Adrenal gland (tissue), 12 donors: ENCODE data around the gene SNAI3. TPM values are rescaled to one million over a fixed set of nuclear protein-coding genes. Genes with fewer than 3 reads are reported as not detected.

ENCODE experiments used
- DNase-seq, 7 donors: peaks; one replicate each; pipeline ENCODE4 v3.0.0-alpha.2; 2019 to 2020
- H3K27ac ChIP-seq, 5 donors: fragments of 200-600 bp; sonication (generic) in 4 of 5; 1 replicate in 3 of 5; 2 replicates in 2 of 5; pipeline versions ENCODE4 v1.5.1 to v1.8.0; 2016 to 2020; ENCODE audit warnings: mild to moderate bottlenecking in 1 of 5
- H3K27me3 ChIP-seq: fragments of 200-600 bp; 2 replicates; pipeline ENCODE4 v1.8.0; 2021
- H3K36me3 ChIP-seq, 2 donors: fragments of 200-600 bp; replicated peaks in 1 of 2; 1 replicate in 1 of 2; 2 replicates in 1 of 2; pipeline versions ENCODE4 v1.5.1 to v1.8.0; 2018 to 2022
- H3K4me1 ChIP-seq, 2 donors: fragments of 200-600 bp; replicated peaks in 1 of 2; 1 replicate in 1 of 2; 2 replicates in 1 of 2; pipeline versions ENCODE4 v1.5.1 to v1.8.0; 2018 to 2021
- H3K4me3 ChIP-seq, 4 donors: fragments of 200-600 bp; sonication (generic) in 3 of 4; one replicate each; pipeline ENCODE4 v1.5.1; 2016 to 2018
- H3K9me3 ChIP-seq, 3 donors: fragments of 200-600 bp; sonication (generic) in 1 of 3; replicated peaks in 1 of 3; 1 replicate in 2 of 3; 2 replicates in 1 of 3; pipeline versions ENCODE4 v1.5.1 to v1.8.0; 2016 to 2021
- POLR2A ChIP-seq, 2 donors: fragments of 450-650 bp; IDR thresholded peaks; one replicate each; pipeline ENCODE4 v1.6.1; 2017; ENCODE audit warnings: antibody characterized with exemption in 2 of 2, mild to moderate bottlenecking in 2 of 2, moderate library complexity in 1 of 2
- WGBS, 4 donors: extraction: QIAGEN DNeasy Blood & Tissue Kit in 2 of 4; methylation state at CpG; one replicate each; pipeline versions ENCODE4 v1.1.5 to v1.1.7; 2013 to 2017; 5-methylcytosine and 5-hydroxymethylcytosine counted together
- intact Hi-C, 2 donors: fragments of 100-400 bp; cut with DNase I; formaldehyde crosslinking; loops; one replicate each; pipeline versions ENCODE4 v1.14.1 to v1.15.0; 2022 to 2023
- microRNA-seq, 3 donors: library from miRNA; unstranded; fragments of <30 nt; microRNA quantifications; one replicate each; pipeline ENCODE4, GENCODE V29; 2017 to 2020
- polyA plus RNA-seq, 3 donors: library from polyadenylated mRNA; stranded (reverse); fragments of 200-250 nt in 2 of 3; fragments of 350-450 nt in 1 of 3; fragmentation: Illumina TruSeq in 1 of 3; extraction: RNeasy Lipid Tissue Mini Kit (QIAGEN cat#74804) in 1 of 3; gene quantifications; one replicate each; pipeline ENCODE4 v1.2.3, GENCODE V29; 2013 to 2014
- total RNA-seq, 9 donors: library from RNA; depleted of rRNA in 4 of 9; stranded (reverse); fragments of >200 nt in 4 of 9; fragments of 120-200 nt in 1 of 9; fragmentation: NEBNext Ultra II Directional in 1 of 9; extraction: Animal tissue kit (Norgen Biotek cat#: 25700) in 1 of 9; gene quantifications; one replicate each; pipeline versions ENCODE4 v1.1.0 to v1.2.4, GENCODE V29; 2013 to 2023
- TF ChIP-seq, protein P1 (sequence below), 6 experiments: fragments of 450-650 bp in 4 of 6; fragments of 200-600 bp in 2 of 6; sonication (generic) in 1 of 6; IDR thresholded peaks; 1 replicate in 5 of 6; 2 replicates in 1 of 6; pipeline versions ENCODE4 v1.5.1 to v1.8.0; 2016 to 2021; ENCODE audit warnings: antibody characterized with exemption in 6 of 6, mild to moderate bottlenecking in 2 of 6, moderate library complexity in 1 of 6
- donor health status: healthy with polysubstance abuse.
- donor health status: Bipolar disorder and iron deficiency.
- donor health status: DM: yes; HTN: yes; CAD: no.
- donor health status: DM: no; HTN: no; CAD: no.
- donor health status: DM: no; HTN: no; CAD: no.
- donor health status: DM: yes; HTN: yes; CAD: no.

The SNAI3 gene
- total and polyA plus RNA-seq, 12 donors, result 0.06 to 2.1 (median 0.51) TPM; not detected in 2

DNA sequence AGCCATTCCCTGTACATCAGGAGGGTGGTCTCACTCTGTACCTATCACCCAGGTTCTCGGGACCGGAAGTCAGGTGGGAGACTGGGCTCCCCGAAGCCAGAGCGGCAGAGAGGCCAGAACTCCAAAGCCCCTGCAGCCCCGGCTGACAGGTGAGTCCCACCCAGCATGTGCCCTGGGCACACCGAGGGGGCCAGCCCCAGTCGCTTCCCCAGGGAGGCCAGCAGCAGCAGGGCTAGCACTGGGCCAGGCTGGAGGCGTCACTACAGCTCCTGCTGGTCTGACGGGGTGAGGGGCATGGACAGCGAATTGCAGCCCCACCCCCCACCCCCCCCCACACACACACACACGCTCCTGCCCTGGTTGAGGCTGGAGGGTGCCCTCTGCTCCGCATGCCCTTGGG is 55.9 kb downstream of the SNAI3 start:
- Histone ChIP-seq H3K9me3 (no peaks in the 10 kb centered on the region), H3K27ac (no peak overlapping the region), H3K27me3 (no peaks in the 10 kb centered on the region), H3K36me3 (peaks cover 0 to 58% of the 10 kb centered on the region in 2 donors), H3K4me1 (peaks cover 0 to 6% of the 10 kb centered on the region in 2 donors), H3K4me3 (no peak overlapping the region)
- intact Hi-C loops, result no loop called here
- TF ChIP-seq, protein P1, sequence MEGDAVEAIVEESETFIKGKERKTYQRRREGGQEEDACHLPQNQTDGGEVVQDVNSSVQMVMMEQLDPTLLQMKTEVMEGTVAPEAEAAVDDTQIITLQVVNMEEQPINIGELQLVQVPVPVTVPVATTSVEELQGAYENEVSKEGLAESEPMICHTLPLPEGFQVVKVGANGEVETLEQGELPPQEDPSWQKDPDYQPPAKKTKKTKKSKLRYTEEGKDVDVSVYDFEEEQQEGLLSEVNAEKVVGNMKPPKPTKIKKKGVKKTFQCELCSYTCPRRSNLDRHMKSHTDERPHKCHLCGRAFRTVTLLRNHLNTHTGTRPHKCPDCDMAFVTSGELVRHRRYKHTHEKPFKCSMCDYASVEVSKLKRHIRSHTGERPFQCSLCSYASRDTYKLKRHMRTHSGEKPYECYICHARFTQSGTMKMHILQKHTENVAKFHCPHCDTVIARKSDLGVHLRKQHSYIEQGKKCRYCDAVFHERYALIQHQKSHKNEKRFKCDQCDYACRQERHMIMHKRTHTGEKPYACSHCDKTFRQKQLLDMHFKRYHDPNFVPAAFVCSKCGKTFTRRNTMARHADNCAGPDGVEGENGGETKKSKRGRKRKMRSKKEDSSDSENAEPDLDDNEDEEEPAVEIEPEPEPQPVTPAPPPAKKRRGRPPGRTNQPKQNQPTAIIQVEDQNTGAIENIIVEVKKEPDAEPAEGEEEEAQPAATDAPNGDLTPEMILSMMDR (IDR thresholded peaks at IDR 0.05), result no peak
- no peak for DNase-seq
- 85 to 100% (median 87%) methylated on average over 2 to 12 of the region's 12 CpGs for WGBS, 4 donors

DNA sequence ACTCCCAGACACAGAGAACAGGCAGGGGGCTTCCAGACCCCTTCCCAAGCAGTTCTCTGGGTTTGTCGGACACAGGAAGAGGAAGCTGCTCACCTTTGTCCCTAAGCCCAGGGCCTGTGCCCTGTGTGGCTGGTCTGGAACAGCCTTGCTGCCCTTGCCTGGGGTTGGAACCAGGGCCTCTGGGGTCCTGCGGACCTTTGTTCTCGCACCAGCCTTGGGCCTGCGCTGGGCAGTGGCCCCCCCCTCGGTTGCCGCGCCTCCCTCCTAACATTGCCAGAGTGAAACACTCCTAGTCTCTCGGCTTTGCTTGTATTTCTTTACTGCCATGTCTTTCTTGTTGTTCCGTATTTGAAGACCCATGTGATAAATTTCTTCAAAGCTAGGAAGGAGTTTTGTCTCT is 56.5 kb downstream of the SNAI3 start:
- no peak for DNase-seq
- peaks cover 0 to 6% of the 10 kb centered on the region in 2 donors for H3K4me1 ChIP-seq
- TF ChIP-seq POLR2A (IDR thresholded peaks at IDR 0.05), result no peak
- TF ChIP-seq, protein P1 (IDR thresholded peaks at IDR 0.05), result no peak
- intact Hi-C loops, result no loop called here
- H3K4me3 ChIP-seq, result no peak overlapping the region
- WGBS, 4 donors, result 84 to 97% (median 85%) methylated on average over 8 to 9 of the region's 9 CpGs
- H3K27me3 ChIP-seq, result no peaks in the 10 kb centered on the region
- no peak overlapping the region for H3K27ac ChIP-seq
- peaks cover 0 to 64% of the 10 kb centered on the region in 2 donors for H3K36me3 ChIP-seq
- no peaks in the 10 kb centered on the region for H3K9me3 ChIP-seq

DNA sequence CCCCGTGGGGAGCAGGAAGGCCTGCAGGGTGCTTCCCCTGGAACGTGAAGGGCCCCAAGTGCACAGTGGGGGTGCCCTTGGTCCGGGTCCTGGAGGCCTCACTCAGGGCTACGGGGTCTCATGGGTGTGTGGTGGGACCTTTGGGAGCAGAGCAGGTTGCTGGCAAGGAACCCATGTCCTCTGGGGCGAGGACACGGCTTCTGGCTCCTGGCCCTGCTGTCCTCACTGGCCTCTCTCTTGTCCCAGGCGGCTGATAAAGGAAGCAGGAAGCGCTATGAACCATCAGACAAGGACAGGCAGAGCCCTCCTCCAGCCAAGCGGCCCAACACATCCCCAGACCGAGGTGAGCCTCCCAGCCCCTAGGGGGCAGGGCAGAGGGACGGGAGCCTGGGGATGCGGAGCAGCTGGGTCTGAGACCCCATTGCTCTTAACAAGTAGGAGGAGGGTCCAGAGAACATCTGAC is 57.8 kb downstream of the SNAI3 start:
- peak; percentile 41 to 88 (median 85) for DNase-seq
- TF ChIP-seq POLR2A (IDR thresholded peaks at IDR 0.05), result peak in 1 of 2 donors; percentile 28
- TF ChIP-seq, protein P1 (IDR thresholded peaks at IDR 0.05), result peak; percentile 14 to 57 (median 39)
- no peaks in the 10 kb centered on the region for H3K27me3 ChIP-seq
- peak overlapping the region in 3 of 5 donors; percentile 38 to 51 (median 51) for H3K27ac ChIP-seq
- 21 to 53% (median 28%) methylated on average over 8 to 12 of the region's 12 CpGs for WGBS, 4 donors
- intact Hi-C loops, result no loop called here
- H3K4me1 ChIP-seq, result peaks cover 0 to 6% of the 10 kb centered on the region in 2 donors
- H3K36me3 ChIP-seq, result peaks cover 0 to 77% of the 10 kb centered on the region in 2 donors
- H3K4me3 ChIP-seq, result no peak overlapping the region
- no peaks in the 10 kb centered on the region for H3K9me3 ChIP-seq

Small RNA genes within 50 kb of the gene (microRNA-seq; reads per million reads assigned to microRNA genes)
- 0 reads per million in 3 donors for gene MIR4722

Other genes with a start within 250 kb of the SNAI3 start
- gene ZFPM1, start 233.2 kb downstream of the SNAI3 start, total RNA-seq, result 10 to 100 TPM in 1 of 9 donors, 1 to 10 TPM in 6, under 1 TPM in 2; 0.69 to 10.2 (median 3.4) TPM
- 10 to 100 TPM in 1 of 3 donors, 1 to 10 TPM in 1, under 1 TPM in 1; 0.37 to 23.8 (median 7.0) TPM for gene ZFPM1, start 233.2 kb downstream of the SNAI3 start, polyA plus RNA-seq
- gene ZC3H18, start 116.1 kb downstream of the SNAI3 start, total RNA-seq, result 10 to 100 TPM in 8 of 9 donors, 1 to 10 TPM in 1; 6.1 to 40.2 (median 15.2) TPM
- gene ZC3H18, start 116.1 kb downstream of the SNAI3 start, polyA plus RNA-seq, result 10 to 100 TPM; 17.4 to 49.1 (median 34.0) TPM
- not detected for gene IL17C, start 47.9 kb downstream of the SNAI3 start, total RNA-seq
- gene IL17C, start 47.9 kb downstream of the SNAI3 start, polyA plus RNA-seq, result not detected
- gene CYBA, start 35.5 kb downstream of the SNAI3 start, total RNA-seq, result 100 to 1,000 TPM in 7 of 9 donors, 10 to 100 TPM in 2; 50.5 to 374 (median 136) TPM
- gene CYBA, start 35.5 kb downstream of the SNAI3 start, polyA plus RNA-seq, result 100 to 1,000 TPM in 2 of 3 donors, 10 to 100 TPM in 1; 19.6 to 271 (median 258) TPM
- 100 to 1,000 TPM in 2 of 9 donors, 10 to 100 TPM in 7; 25.6 to 293 (median 36.3) TPM for gene MVD, start 23.4 kb downstream of the SNAI3 start, total RNA-seq
- 100 to 1,000 TPM in 1 of 3 donors, 10 to 100 TPM in 2; 60.7 to 257 (median 66.9) TPM for gene MVD, start 23.4 kb downstream of the SNAI3 start, polyA plus RNA-seq
- gene RNF166, start 19.9 kb upstream of the SNAI3 start, total RNA-seq, result 10 to 100 TPM in 8 of 9 donors, 1 to 10 TPM in 1; 8.7 to 40.6 (median 30.2) TPM
- gene RNF166, start 19.9 kb upstream of the SNAI3 start, polyA plus RNA-seq, result 10 to 100 TPM in 2 of 3 donors, 1 to 10 TPM in 1; 3.0 to 86.3 (median 25.1) TPM
- gene CTU2, start 20.0 kb upstream of the SNAI3 start, total RNA-seq, result 10 to 100 TPM in 5 of 9 donors, 1 to 10 TPM in 4; 7.9 to 24.7 (median 11.5) TPM
- gene CTU2, start 20.0 kb upstream of the SNAI3 start, polyA plus RNA-seq, result 10 to 100 TPM in 2 of 3 donors, 1 to 10 TPM in 1; 3.6 to 43.8 (median 32.5) TPM
- gene PIEZO1, start 98.7 kb upstream of the SNAI3 start, total RNA-seq, result 100 to 1,000 TPM in 2 of 9 donors, 10 to 100 TPM in 6, 1 to 10 TPM in 1; 7.9 to 119 (median 91.6) TPM
- 100 to 1,000 TPM in 2 of 3 donors, 10 to 100 TPM in 1; 16.6 to 327 (median 259) TPM for gene PIEZO1, start 98.7 kb upstream of the SNAI3 start, polyA plus RNA-seq
- 1 to 10 TPM in 7 of 9 donors, under 1 TPM in 1, not detected in 1; 0.52 to 5.7 (median 2.1) TPM for gene CDT1, start 117.3 kb upstream of the SNAI3 start, total RNA-seq
- gene CDT1, start 117.3 kb upstream of the SNAI3 start, polyA plus RNA-seq, result under 1 TPM; 0.29 to 0.44 (median 0.40) TPM
- 100 to 1,000 TPM; 145 to 297 (median 187) TPM for gene APRT, start 125.4 kb upstream of the SNAI3 start, total RNA-seq
- gene APRT, start 125.4 kb upstream of the SNAI3 start, polyA plus RNA-seq, result 100 to 1,000 TPM; 116 to 227 (median 121) TPM
- 10 to 100 TPM; 12.6 to 57.0 (median 35.9) TPM for gene GALNS, start 170.4 kb upstream of the SNAI3 start, total RNA-seq
- 10 to 100 TPM; 33.3 to 63.1 (median 37.2) TPM for gene GALNS, start 170.4 kb upstream of the SNAI3 start, polyA plus RNA-seq
- 100 to 1,000 TPM in 6 of 9 donors, 10 to 100 TPM in 3; 56.7 to 279 (median 121) TPM for gene TRAPPC2L, start 170.6 kb upstream of the SNAI3 start, total RNA-seq
- 100 to 1,000 TPM; 150 to 259 (median 250) TPM for gene TRAPPC2L, start 170.6 kb upstream of the SNAI3 start, polyA plus RNA-seq
- 1 to 10 TPM in 1 of 9 donors, under 1 TPM in 4, not detected in 4; 0.22 to 3.3 (median 0.41) TPM for gene PABPN1L, start 180.2 kb upstream of the SNAI3 start, total RNA-seq
- gene PABPN1L, start 180.2 kb upstream of the SNAI3 start, polyA plus RNA-seq, result 1 to 10 TPM in 2 of 3 donors, under 1 TPM in 1; 0.56 to 1.6 (median 1.1) TPM